HG03135 (cell line): ENCODE results near the gene HYDIN.
A peak's percentile ranks its signal among the peaks of the same experiment; 100 is the strongest.

Experiments used
- ATAC-seq: cut with Tn5 transposase; IDR thresholded peaks from one replicate; pipeline ENCODE4 v1.9.1; 2021; ENCODE audit warnings: mild to moderate bottlenecking, moderate library complexity; ENCODE audit not compliant: unreplicated experiment

HYDIN gene

GRCh38 chr16:70793851-70794502 lies 436.5 kb downstream of the HYDIN start:
- ATAC-seq, result peak; percentile 52

- no peak for ATAC-seq
Measured at GRCh38 chr16:70790815-70791214, 439.7 kb downstream of the HYDIN start.

GRCh38 chr16:70789595-70790447 lies 440.7 kb downstream of the HYDIN start:
- ATAC-seq, result no peak

GRCh38 chr16:70788668-70789594 lies 441.6 kb downstream of the HYDIN start:
- ATAC-seq, result no peak

- no peak for ATAC-seq
Measured at GRCh38 chr16:70786020-70786755, 444.3 kb downstream of the HYDIN start.

GRCh38 chr16:70784692-70785555 lies 445.6 kb downstream of the HYDIN start:
- no peak for ATAC-seq

- no peak for ATAC-seq
Measured at GRCh38 chr16:70782237-70782636, 448.3 kb downstream of the HYDIN start.

- ATAC-seq, result no peak
Measured at GRCh38 chr16:70781800-70782199, 448.7 kb downstream of the HYDIN start.

GRCh38 chr16:70780546-70780945 lies 450.0 kb downstream of the HYDIN start:
- no peak for ATAC-seq

GRCh38 chr16:70779361-70779760 lies 451.2 kb downstream of the HYDIN start:
- ATAC-seq, result no peak

- ATAC-seq, result no peak
Measured at GRCh38 chr16:70778901-70779309, 451.6 kb downstream of the HYDIN start.

GRCh38 chr16:70777973-70778406 lies 452.5 kb downstream of the HYDIN start:
- ATAC-seq, result no peak

- ATAC-seq, result no peak
Measured at GRCh38 chr16:70777496-70777895, 453.0 kb downstream of the HYDIN start.

GRCh38 chr16:70775399-70775798 lies 455.1 kb downstream of the HYDIN start:
- no peak for ATAC-seq

- no peak for ATAC-seq
Measured at GRCh38 chr16:70774261-70774660, 456.3 kb downstream of the HYDIN start.

GRCh38 chr16:70772493-70772892 lies 458.0 kb downstream of the HYDIN start:
- no peak for ATAC-seq

- ATAC-seq, result peak; percentile 60
Measured at GRCh38 chr16:70770626-70771552, 459.6 kb downstream of the HYDIN start.

GRCh38 chr16:70770291-70770625 lies 460.3 kb downstream of the HYDIN start:
- ATAC-seq, result no peak

GRCh38 chr16:70769761-70770160 lies 460.8 kb downstream of the HYDIN start:
- no peak for ATAC-seq
